Epithelial cell of esophagus (primary cell): Measurements from ENCODE around the gene KL.

Experiments used
- DNase-seq: peaks from one replicate; pipeline ENCODE4 v3.0.0; 2010; ENCODE audit warnings: low read depth
- H3K4me3 ChIP-seq: 2 replicates; pipeline ENCODE4 v1.5.1; 2011; ENCODE audit warnings: mild to moderate bottlenecking, low read length, control low read depth
- CTCF ChIP-seq: IDR thresholded peaks from 2 replicates; pipeline ENCODE4 v1.5.1; 2011; ENCODE audit warnings: low read depth, mild to moderate bottlenecking, low read length, control low read depth, inconsistent platforms; ENCODE audit not compliant: insufficient read depth; ENCODE audit errors: missing control alignments

KL gene

GRCh38 chr13:33073338-33073737 is 57.1 kb downstream of the KL start:
- H3K4me3 ChIP-seq, result no peak overlapping the region
- DNase-seq, result no peak
- no peak for TF ChIP-seq CTCF

- DNase-seq, result no peak
- H3K4me3 ChIP-seq, result no peak overlapping the region
- TF ChIP-seq CTCF, result no peak
These were observed 60.1 kb downstream of the KL start for GRCh38 chr13:33076001-33076992.

GRCh38 chr13:33078263-33078662 is 62.0 kb downstream of the KL start:
- no peak for DNase-seq
- TF ChIP-seq CTCF, result no peak
- H3K4me3 ChIP-seq, result no peak overlapping the region

GRCh38 chr13:33079960-33080359 is 63.7 kb downstream of the KL start:
- H3K4me3 ChIP-seq, result no peak overlapping the region
- no peak for TF ChIP-seq CTCF
- DNase-seq, result no peak

GRCh38 chr13:33080972-33081590 is 64.9 kb downstream of the KL start:
- DNase-seq, result peak; percentile 26
- TF ChIP-seq CTCF, result no peak
- H3K4me3 ChIP-seq, result no peak overlapping the region

- no peak for DNase-seq
- no peak for TF ChIP-seq CTCF
- no peak overlapping the region for H3K4me3 ChIP-seq
These were observed 65.4 kb downstream of the KL start for GRCh38 chr13:33081666-33082065.
